NT2/D1 (cell line): ENCODE measurements around the gene RNF114.
"Not testable (repeated sequence)": the region's sequence is repeated elsewhere in the genome, so short reads cannot be mapped to it uniquely, and the experiment has no call there.

Experiments
- SUZ12 ChIP-seq: IDR thresholded peaks from 2 replicates; pipeline ENCODE4 v1.6.1; 2011; ENCODE audit not compliant: insufficient read length, insufficient read depth; ENCODE audit errors: extremely low read depth
- YY1 ChIP-seq: IDR thresholded peaks from 2 replicates; pipeline ENCODE4 v1.6.1; 2011; ENCODE audit not compliant: insufficient read length, insufficient read depth
- ZNF274 ChIP-seq: IDR thresholded peaks from 2 replicates; pipeline ENCODE4 v1.6.1; 2011; ENCODE audit warnings: mild to moderate bottlenecking, low read depth, low read length

- TF ChIP-seq YY1, ZNF274, SUZ12: not testable (repeated sequence)
Observed at GRCh38 chr20:49957089-49957938, 21.1 kb downstream of the RNF114 start.
